ENCODE results near the gene IFRD2. TPM values are rescaled to one million over a fixed set of nuclear protein-coding genes. Genes with fewer than 3 reads are reported as not detected.
A peak's percentile ranks its signal among the peaks of the same experiment; 100 is the strongest.

Gene IFRD2
- total and polyA plus RNA-seq, 9 of the 15 experiments (the other 6 are each of a cell fraction or from before 2014, with no cell fraction given), result 30.5 to 115 (median 52.8) TPM

- no peak for TF ChIP-seq MAFG (tag; conservative IDR thresholded peaks at IDR 0.05)
- TF ChIP-seq RREB1 (CRISPR knock-in tag; IDR thresholded peaks at IDR 0.05), result no peak
- no peak for TF ChIP-seq HDAC1 (IDR thresholded peaks at IDR 0.05)
- no peak for TF ChIP-seq TRIM28 (IDR thresholded peaks at IDR 0.05)
- TF ChIP-seq ZNF124 (CRISPR knock-in tag; IDR thresholded peaks at IDR 0.05), result no peak
- no peak for TF ChIP-seq TEAD1 (CRISPR knock-in tag; IDR thresholded peaks at IDR 0.05)
- TF ChIP-seq USF1 (CRISPR knock-in tag; IDR thresholded peaks at IDR 0.05), result peak; percentile 58
- TF ChIP-seq ILK (tag; IDR thresholded peaks at IDR 0.05; ENCODE audit: borderline replicate concordance, low read depth), result no peak
- TF ChIP-seq ZNF24 (IDR thresholded peaks at IDR 0.05), result no peak
- no peak for TF ChIP-seq ARID4B (CRISPR knock-in tag; IDR thresholded peaks at IDR 0.05)
- TF ChIP-seq CGGBP1 (CRISPR knock-in tag; IDR thresholded peaks at IDR 0.05), result no peak
- TF ChIP-seq ZBTB34 (CRISPR knock-in tag; IDR thresholded peaks at IDR 0.05), result no peak
- no peak for TF ChIP-seq SLC30A9 (CRISPR knock-in tag; IDR thresholded peaks at IDR 0.05)
Observed at GRCh38 chr3:50340448-50341329, 48.5 kb upstream of the IFRD2 start, which contains the start of gene RASSF1 (continued).
